HG03520 (cell line): ENCODE measurements around the gene ERMP1.
A peak's percentile ranks its signal among the peaks of the same experiment; 100 is the strongest.
"Not testable (repeated sequence)": the region's sequence is repeated elsewhere in the genome, so short reads cannot be mapped to it uniquely, and the experiment has no call there.

Source experiments
- ATAC-seq: cut with Tn5 transposase; IDR thresholded peaks from one replicate; pipeline ENCODE4 v1.9.1; 2021; ENCODE audit warnings: mild to moderate bottlenecking, moderate library complexity; ENCODE audit not compliant: unreplicated experiment

The ERMP1 gene

GRCh38 chr9:5786370-5787127, 46.4 kb downstream of the ERMP1 start:
- ATAC-seq, result no peak

- ATAC-seq, result no peak
Observed at GRCh38 chr9:5784526-5785315, 48.2 kb downstream of the ERMP1 start.

- ATAC-seq, result no peak
Observed at GRCh38 chr9:5783982-5784381, 48.9 kb downstream of the ERMP1 start.

- ATAC-seq, result not testable (repeated sequence)
Observed at GRCh38 chr9:5783420-5783819, 49.5 kb downstream of the ERMP1 start.

GRCh38 chr9:5779705-5780218, 53.2 kb downstream of the ERMP1 start:
- ATAC-seq, result not testable (repeated sequence)

- ATAC-seq, result no peak
Observed at GRCh38 chr9:5778805-5779204, 54.1 kb downstream of the ERMP1 start.

GRCh38 chr9:5773324-5773999, 59.5 kb downstream of the ERMP1 start:
- no peak for ATAC-seq

- peak; percentile 64 for ATAC-seq
Observed at GRCh38 chr9:5767968-5768932, 64.7 kb downstream of the ERMP1 start.

GRCh38 chr9:5764130-5764868, 68.6 kb downstream of the ERMP1 start:
- peak; percentile 72 for ATAC-seq

- ATAC-seq, result no peak
Observed at GRCh38 chr9:5762421-5762820, 70.5 kb downstream of the ERMP1 start.

- no peak for ATAC-seq
Observed at GRCh38 chr9:5760338-5760737, 72.6 kb downstream of the ERMP1 start.

GRCh38 chr9:5756633-5757032, 76.3 kb downstream of the ERMP1 start:
- no peak for ATAC-seq

GRCh38 chr9:5750569-5750968, 82.3 kb downstream of the ERMP1 start:
- ATAC-seq, result no peak

- ATAC-seq, result no peak
Observed at GRCh38 chr9:5749306-5749705, 83.6 kb downstream of the ERMP1 start.

- ATAC-seq, result no peak
Observed at GRCh38 chr9:5748438-5748837, 84.5 kb downstream of the ERMP1 start.

GRCh38 chr9:5743109-5743508, 89.8 kb downstream of the ERMP1 start:
- ATAC-seq, result no peak

- no peak for ATAC-seq
Observed at GRCh38 chr9:5736563-5737346, 96.2 kb downstream of the ERMP1 start.

GRCh38 chr9:5735072-5735471, 97.8 kb downstream of the ERMP1 start:
- no peak for ATAC-seq
